ENCODE results near the gene SMIM10L1.

GRCh38 chr12:11202811-11203210 is 31.8 kb downstream of the SMIM10L1 start:
- TF ChIP-seq CTCF (IDR thresholded peaks at IDR 0.05), result no peak
- TF ChIP-seq POLR2A (IDR thresholded peaks at IDR 0.05), result no peak
